ENCODE results near the gene SYTL3.

SYTL3 gene

GRCh38 chr6:158703111-158703836 lies 53.4 kb downstream of the SYTL3 start:
- no peak for DNase-seq

- DNase-seq: peak; percentile 63
These were observed 54.3 kb downstream of the SYTL3 start for GRCh38 chr6:158703837-158704822.

- no peak for DNase-seq
These were observed 55.7 kb downstream of the SYTL3 start for GRCh38 chr6:158705386-158706126.

GRCh38 chr6:158706369-158706982 lies 56.6 kb downstream of the SYTL3 start:
- DNase-seq: no peak

GRCh38 chr6:158707120-158707820 lies 57.4 kb downstream of the SYTL3 start:
- no peak for DNase-seq

- no peak for DNase-seq
These were observed 58.0 kb downstream of the SYTL3 start for GRCh38 chr6:158707821-158708195.

GRCh38 chr6:158708239-158708638 lies 58.4 kb downstream of the SYTL3 start:
- peak; percentile 27 for DNase-seq

GRCh38 chr6:158709809-158710208 lies 60.0 kb downstream of the SYTL3 start:
- DNase-seq: no peak

GRCh38 chr6:158711264-158711663 lies 61.4 kb downstream of the SYTL3 start:
- no peak for DNase-seq

- DNase-seq: no peak
These were observed 63.6 kb downstream of the SYTL3 start for GRCh38 chr6:158713469-158713868.

GRCh38 chr6:158714706-158715105 lies 64.9 kb downstream of the SYTL3 start:
- no peak for DNase-seq

GRCh38 chr6:158715330-158716311 lies 65.8 kb downstream of the SYTL3 start:
- peak; percentile 89 for DNase-seq

GRCh38 chr6:158717341-158718330 lies 67.8 kb downstream of the SYTL3 start:
- DNase-seq: no peak

GRCh38 chr6:158718461-158719046 lies 68.7 kb downstream of the SYTL3 start:
- no peak for DNase-seq

GRCh38 chr6:158722176-158722729 lies 72.4 kb downstream of the SYTL3 start:
- no peak for DNase-seq

- DNase-seq: no peak
These were observed 75.8 kb downstream of the SYTL3 start for GRCh38 chr6:158725704-158726103.

- peak; percentile 77 for DNase-seq
These were observed 80.2 kb downstream of the SYTL3 start for GRCh38 chr6:158729906-158730540.

- DNase-seq: no peak
These were observed 80.7 kb downstream of the SYTL3 start for GRCh38 chr6:158730541-158730907.
